Measurements from ENCODE around the gene PLXNC1.

PLXNC1 gene

DNA sequence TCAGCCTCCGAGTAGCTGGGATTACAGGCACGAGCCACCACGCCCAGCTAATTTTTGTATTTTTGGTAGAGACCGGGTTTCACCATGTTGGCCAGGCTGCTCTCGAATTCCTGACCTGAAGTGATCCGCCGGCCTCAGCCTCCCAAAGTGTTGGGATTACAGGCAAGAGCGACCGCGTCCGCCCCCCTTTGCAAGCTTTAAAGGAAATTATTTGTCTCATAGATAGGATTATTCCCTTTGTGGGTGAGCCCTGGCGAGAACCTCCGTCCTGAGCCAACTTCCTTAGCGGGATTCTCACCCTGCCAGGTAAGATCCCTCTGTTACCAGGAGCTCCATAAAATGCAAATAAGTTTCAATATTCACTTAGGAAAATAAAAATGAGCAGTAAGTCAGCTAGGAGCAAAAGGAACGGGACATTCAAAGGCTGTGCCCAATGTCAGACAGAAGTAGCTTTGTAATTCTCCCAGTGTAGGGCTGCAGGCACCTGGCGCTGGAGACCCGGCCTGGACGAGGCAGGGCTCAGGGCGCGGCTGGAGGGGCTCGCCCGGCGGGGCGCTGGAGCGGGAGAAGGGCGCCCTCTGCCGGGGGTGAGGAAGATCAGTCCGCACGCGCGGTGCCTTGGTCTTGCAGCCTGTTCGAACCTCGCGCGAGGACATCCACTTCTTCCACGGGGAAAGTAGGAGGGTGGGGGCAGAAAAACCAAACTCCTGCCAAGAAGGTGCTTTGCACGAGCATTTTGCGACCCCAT lies 47.2 kb upstream of the PLXNC1 start (continued):
- TF ChIP-seq ZNF501 (tag by site-specific recombination; IDR thresholded peaks at IDR 0.05), result 0 out of 2 replicates have a peak, but pooled peaks have one; percentile 19
- peak; percentile 80; the same call in 1 of the 2 replicates for TF ChIP-seq ZNF561 (tag by site-specific recombination; IDR thresholded peaks at IDR 0.05; ENCODE audit: borderline replicate concordance)
- TF ChIP-seq KLF10 (tag by site-specific recombination; IDR thresholded peaks at IDR 0.05), result peak; percentile 79
- TF ChIP-seq, protein P1, sequence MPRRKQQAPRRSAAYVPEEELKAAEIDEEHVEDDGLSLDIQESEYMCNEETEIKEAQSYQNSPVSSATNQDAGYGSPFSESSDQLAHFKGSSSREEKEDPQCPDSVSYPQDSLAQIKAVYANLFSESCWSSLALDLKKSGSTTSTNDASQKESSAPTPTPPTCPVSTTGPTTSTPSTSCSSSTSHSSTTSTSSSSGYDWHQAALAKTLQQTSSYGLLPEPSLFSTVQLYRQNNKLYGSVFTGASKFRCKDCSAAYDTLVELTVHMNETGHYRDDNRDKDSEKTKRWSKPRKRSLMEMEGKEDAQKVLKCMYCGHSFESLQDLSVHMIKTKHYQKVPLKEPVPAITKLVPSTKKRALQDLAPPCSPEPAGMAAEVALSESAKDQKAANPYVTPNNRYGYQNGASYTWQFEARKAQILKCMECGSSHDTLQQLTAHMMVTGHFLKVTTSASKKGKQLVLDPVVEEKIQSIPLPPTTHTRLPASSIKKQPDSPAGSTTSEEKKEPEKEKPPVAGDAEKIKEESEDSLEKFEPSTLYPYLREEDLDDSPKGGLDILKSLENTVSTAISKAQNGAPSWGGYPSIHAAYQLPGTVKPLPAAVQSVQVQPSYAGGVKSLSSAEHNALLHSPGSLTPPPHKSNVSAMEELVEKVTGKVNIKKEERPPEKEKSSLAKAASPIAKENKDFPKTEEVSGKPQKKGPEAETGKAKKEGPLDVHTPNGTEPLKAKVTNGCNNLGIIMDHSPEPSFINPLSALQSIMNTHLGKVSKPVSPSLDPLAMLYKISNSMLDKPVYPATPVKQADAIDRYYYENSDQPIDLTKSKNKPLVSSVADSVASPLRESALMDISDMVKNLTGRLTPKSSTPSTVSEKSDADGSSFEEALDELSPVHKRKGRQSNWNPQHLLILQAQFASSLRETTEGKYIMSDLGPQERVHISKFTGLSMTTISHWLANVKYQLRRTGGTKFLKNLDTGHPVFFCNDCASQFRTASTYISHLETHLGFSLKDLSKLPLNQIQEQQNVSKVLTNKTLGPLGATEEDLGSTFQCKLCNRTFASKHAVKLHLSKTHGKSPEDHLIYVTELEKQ (tag by site-specific recombination; IDR thresholded peaks at IDR 0.05; ENCODE audit: borderline replicate concordance), result no peak
- TF ChIP-seq MYNN (tag by site-specific recombination; IDR thresholded peaks at IDR 0.05; ENCODE audit: borderline replicate concordance), result no peak
- TF ChIP-seq ZIC2 (tag by site-specific recombination; IDR thresholded peaks at IDR 0.05), result no peak
- 0 out of 2 replicates have a peak, but pooled peaks have one; percentile 34 for TF ChIP-seq ZNF660 (tag by site-specific recombination; IDR thresholded peaks at IDR 0.05)
- peak; percentile 34; the same call in 1 of the 2 replicates for TF ChIP-seq KLF8 (tag by site-specific recombination; IDR thresholded peaks at IDR 0.05)
- TF ChIP-seq, protein P2, sequence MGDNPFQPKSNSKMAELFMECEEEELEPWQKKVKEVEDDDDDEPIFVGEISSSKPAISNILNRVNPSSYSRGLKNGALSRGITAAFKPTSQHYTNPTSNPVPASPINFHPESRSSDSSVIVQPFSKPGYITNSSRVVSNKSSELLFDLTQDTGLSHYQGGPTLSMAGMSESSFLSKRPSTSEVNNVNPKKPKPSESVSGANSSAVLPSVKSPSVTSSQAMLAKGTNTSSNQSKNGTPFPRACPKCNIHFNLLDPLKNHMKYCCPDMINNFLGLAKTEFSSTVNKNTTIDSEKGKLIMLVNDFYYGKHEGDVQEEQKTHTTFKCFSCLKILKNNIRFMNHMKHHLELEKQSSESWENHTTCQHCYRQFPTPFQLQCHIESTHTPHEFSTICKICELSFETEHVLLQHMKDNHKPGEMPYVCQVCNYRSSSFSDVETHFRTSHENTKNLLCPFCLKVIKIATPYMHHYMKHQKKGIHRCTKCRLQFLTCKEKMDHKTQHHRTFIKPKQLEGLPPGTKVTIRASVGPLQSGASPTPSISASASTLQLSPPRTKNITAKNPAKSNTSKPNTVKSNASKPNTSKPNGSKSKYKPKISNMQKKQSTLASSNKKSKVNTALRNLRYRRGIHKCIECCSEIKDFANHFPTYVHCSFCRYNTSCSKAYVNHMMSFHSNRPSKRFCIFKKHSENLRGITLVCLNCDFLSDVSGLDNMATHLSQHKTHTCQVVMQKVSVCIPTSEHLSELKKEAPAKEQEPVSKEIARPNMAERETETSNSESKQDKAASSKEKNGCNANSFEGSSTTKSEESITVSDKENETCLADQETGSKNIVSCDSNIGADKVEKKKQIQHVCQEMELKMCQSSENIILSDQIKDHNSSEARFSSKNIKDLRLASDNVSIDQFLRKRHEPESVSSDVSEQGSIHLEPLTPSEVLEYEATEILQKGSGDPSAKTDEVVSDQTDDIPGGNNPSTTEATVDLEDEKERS (tag by site-specific recombination; IDR thresholded peaks at IDR 0.05), result no peak
- no peak for TF ChIP-seq HOXC10 (CRISPR knock-in tag; IDR thresholded peaks at IDR 0.05)
- TF ChIP-seq, protein P3, sequence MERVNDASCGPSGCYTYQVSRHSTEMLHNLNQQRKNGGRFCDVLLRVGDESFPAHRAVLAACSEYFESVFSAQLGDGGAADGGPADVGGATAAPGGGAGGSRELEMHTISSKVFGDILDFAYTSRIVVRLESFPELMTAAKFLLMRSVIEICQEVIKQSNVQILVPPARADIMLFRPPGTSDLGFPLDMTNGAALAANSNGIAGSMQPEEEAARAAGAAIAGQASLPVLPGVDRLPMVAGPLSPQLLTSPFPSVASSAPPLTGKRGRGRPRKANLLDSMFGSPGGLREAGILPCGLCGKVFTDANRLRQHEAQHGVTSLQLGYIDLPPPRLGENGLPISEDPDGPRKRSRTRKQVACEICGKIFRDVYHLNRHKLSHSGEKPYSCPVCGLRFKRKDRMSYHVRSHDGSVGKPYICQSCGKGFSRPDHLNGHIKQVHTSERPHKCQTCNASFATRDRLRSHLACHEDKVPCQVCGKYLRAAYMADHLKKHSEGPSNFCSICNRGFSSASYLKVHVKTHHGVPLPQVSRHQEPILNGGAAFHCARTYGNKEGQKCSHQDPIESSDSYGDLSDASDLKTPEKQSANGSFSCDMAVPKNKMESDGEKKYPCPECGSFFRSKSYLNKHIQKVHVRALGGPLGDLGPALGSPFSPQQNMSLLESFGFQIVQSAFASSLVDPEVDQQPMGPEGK (tag by site-specific recombination; IDR thresholded peaks at IDR 0.05), result peak; percentile 23; the same call in 1 of the 2 replicates
- TF ChIP-seq, protein P4, sequence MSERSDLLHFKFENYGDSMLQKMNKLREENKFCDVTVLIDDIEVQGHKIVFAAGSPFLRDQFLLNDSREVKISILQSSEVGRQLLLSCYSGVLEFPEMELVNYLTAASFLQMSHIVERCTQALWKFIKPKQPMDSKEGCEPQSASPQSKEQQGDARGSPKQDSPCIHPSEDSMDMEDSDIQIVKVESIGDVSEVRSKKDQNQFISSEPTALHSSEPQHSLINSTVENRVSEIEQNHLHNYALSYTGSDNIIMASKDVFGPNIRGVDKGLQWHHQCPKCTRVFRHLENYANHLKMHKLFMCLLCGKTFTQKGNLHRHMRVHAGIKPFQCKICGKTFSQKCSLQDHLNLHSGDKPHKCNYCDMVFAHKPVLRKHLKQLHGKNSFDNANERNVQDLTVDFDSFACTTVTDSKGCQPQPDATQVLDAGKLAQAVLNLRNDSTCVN (tag by site-specific recombination; optimal IDR thresholded peaks at IDR 0.05), result peak; percentile 32
- TF ChIP-seq ZNF654 (tag by site-specific recombination; IDR thresholded peaks at IDR 0.05; ENCODE audit: low read depth), result peak; percentile 68

All from HEK293 (cell line).